WI38 (cell line): ENCODE data around the gene DLX2.

Experiments used
- H3K4me3 ChIP-seq: 2 replicates; pipeline ENCODE4 v1.5.1; 2011; ENCODE audit warnings: low read depth, mild to moderate bottlenecking, control low read depth, low read length
- TF ChIP-seq, protein P1 (sequence below): IDR thresholded peaks from 2 replicates; pipeline ENCODE4 v1.5.1; 2012; ENCODE audit warnings: low read depth, mild to moderate bottlenecking, control low read depth, low read length

The DLX2 gene

DNA sequence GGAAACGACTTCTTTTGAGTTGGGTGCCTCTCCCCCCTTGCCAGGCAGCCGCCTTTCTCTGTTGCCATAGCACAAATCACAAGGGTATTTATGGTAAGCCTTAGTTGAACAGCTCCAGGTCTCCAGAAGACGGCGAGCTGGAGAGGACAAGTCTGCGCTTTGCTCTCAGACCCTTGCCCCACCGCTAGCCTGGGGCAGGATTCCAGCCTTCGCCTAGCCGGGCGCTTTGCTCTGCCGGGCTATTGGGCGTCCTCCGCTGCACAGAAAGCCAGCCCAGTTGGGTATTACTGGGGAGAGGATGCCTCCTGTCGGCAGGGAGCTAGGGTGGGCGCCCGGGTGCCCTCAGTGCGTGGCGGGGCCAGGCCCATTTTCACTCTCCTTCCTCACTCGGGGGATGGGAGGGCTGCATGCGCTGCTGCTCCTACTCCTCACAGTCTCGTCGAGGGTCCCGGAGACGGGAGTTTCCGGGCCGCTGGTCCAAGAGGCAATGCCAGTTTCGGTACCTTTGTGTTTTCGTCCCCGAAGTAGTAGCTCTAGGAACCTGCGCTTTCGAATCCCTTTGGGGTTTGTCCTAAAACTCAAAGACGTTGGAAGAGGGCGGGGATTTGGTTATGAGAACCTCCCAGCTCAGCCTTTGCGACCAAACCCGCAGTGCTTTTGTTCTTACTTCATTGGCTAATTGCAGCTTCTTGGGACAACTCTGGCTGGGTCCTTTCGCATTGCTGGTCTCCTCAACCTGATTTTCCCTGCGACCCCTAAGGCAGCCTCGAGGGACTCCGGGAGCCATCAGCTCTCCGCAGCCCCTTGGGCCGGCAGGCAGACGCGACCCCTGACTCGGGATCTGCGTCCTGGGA is 3.6 kb upstream of the DLX2 start:
- TF ChIP-seq, protein P1, sequence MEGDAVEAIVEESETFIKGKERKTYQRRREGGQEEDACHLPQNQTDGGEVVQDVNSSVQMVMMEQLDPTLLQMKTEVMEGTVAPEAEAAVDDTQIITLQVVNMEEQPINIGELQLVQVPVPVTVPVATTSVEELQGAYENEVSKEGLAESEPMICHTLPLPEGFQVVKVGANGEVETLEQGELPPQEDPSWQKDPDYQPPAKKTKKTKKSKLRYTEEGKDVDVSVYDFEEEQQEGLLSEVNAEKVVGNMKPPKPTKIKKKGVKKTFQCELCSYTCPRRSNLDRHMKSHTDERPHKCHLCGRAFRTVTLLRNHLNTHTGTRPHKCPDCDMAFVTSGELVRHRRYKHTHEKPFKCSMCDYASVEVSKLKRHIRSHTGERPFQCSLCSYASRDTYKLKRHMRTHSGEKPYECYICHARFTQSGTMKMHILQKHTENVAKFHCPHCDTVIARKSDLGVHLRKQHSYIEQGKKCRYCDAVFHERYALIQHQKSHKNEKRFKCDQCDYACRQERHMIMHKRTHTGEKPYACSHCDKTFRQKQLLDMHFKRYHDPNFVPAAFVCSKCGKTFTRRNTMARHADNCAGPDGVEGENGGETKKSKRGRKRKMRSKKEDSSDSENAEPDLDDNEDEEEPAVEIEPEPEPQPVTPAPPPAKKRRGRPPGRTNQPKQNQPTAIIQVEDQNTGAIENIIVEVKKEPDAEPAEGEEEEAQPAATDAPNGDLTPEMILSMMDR, result peak; percentile 47; the same call in 1 of the 2 replicates
- H3K4me3 ChIP-seq, result peak overlapping the region; percentile 55

DNA sequence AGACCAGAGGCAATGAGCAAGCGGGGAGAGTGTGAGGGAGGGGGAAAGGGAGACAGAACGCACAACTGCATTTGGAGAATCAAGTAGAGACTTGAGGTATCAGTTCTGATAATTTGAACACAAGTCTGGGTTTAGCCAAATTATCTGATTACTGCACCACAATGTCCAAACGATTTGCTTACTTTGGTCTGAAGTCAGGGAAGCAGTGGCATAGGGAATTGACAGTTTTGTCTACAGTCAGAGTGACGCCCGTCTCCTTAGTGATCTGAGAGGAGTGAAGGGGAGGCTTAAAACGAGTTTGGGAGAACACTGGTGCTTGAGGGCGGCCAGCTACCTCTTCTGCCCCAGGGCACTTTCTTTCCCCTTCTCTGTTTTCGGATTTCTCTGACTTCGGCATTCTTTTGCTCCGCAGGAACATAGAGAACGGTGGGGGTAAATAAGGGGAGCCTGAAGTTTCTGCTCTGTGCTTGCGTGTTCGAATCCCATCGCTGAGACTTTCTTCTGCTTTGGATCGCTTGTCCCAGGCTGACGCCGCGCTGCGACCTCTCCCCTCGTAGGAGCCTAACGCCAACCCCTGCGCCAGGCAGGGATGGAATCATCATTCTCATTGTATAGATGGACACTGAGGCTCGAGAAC is 2.9 kb upstream of the DLX2 start:
- TF ChIP-seq, protein P1, result no peak
- peak overlapping the region; percentile 55 for H3K4me3 ChIP-seq

DNA sequence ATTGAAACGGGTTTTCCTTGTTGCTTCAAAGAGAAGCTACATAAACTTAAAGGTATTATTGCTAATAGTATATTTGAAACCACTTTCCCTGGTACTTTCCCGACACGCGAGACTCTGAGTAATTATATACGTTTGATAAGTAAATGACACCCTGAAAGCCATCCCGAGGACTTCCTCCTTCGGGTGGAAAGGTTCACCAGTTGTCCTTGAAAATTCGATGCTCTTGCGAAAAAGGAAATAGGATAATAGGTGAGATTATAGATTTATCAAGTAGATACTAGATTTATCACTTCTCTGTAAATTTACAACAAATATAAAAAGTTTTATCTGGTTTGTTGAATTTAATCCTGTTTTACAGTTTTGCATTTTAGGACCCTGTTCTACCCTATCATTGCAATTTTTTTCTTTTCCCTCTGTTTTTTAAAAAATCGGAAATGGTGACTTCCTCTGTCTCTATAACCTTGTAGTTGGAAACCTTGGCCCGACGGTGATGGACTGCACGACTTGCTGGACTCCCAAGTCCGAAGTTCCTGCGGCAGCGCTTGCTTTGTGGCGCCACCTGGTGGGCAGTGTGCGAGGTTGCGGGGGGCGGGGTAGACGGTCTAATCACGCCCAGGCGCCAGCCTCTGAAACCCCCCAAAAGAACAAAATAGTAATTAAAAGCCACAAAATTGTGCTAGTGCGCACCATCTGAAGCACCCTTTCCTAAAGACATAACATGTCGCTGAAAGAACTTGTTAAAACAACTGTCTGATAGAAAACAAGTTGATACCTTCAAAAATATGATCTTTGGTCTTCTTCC is 972 bp upstream of the DLX2 start:
- peak overlapping the region; percentile 70 for H3K4me3 ChIP-seq
- TF ChIP-seq, protein P1, result peak; percentile 93

DNA sequence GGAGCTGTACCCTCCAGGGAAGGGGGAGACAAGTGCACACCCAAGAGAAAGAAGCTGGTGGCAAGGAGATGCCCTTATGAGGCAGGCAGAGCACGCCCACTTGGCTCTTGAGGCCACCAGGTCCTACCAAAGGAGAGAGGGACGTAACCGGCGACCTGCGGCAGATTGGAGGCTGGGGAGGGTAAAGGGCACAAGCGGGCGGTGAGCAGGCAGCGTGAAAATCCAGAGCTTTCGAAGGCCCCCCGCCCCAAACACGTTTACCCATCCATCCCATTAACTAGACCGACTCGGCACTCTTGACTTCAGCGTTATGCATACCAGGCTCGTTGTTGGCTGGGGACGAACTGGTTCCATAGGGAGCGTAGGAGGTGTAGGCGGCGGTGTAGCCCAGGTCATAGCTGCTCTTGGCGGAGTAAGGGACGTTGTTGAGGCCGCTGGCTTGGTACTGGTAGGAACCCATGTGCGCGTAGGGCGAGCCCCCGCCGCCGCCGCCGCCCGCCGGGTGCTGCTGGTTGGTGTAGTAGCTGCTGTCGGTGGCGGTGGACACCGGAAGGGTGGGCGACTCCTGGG is 794 bp downstream of the DLX2 start:
- TF ChIP-seq, protein P1, result no peak
- peak overlapping the region; percentile 70 for H3K4me3 ChIP-seq

DNA sequence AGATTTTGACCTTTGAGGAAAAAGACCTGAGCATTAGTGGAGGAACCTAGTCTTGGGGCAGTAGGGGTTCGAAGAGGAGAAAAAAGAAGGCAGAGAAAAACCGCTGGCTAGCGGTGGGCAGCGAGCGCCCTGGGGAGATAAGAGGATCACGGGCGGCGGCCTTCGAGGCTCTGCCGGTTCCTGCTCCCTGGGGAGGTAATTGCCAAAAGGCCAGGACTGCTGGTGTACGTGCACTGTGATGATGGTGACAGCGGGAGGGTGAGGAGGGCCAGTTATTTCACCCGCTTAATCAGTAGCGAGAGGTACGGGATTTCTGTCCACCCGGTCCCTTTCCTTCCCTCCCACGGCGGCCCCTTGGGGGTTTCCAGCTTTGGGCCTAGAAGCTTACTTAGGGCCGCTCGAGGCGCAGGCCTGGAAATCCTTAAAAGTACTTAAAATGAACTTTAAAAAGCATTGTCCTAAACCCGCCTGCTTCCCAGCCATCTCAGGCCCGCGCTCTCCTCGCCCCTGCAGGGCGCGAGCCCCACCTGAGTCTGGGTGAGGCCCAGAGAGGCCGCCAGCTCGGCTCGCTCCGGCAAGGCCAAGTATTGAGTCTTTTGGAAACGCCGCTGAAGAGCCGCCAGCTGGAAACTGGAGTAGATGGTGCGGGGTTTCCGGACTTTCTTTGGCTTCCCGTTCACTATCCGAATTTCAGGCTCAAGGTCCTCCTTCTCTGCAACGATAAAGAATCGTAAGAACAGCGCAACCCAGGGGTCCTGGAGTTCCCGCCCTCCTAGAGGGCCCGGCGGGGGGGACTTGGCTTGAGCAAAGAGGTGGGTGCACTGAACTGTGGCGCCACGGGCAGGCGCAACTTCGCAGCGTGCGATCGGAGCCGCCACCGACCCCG is 1.5 kb downstream of the DLX2 start:
- H3K4me3 ChIP-seq, result peak overlapping the region; percentile 70
- TF ChIP-seq, protein P1, result no peak
